ENCODE results near the gene PDRG1.
"Not testable (repeated sequence)": the region's sequence is repeated elsewhere in the genome, so short reads cannot be mapped to it uniquely, and the experiment has no call there.

PDRG1 gene

DNA sequence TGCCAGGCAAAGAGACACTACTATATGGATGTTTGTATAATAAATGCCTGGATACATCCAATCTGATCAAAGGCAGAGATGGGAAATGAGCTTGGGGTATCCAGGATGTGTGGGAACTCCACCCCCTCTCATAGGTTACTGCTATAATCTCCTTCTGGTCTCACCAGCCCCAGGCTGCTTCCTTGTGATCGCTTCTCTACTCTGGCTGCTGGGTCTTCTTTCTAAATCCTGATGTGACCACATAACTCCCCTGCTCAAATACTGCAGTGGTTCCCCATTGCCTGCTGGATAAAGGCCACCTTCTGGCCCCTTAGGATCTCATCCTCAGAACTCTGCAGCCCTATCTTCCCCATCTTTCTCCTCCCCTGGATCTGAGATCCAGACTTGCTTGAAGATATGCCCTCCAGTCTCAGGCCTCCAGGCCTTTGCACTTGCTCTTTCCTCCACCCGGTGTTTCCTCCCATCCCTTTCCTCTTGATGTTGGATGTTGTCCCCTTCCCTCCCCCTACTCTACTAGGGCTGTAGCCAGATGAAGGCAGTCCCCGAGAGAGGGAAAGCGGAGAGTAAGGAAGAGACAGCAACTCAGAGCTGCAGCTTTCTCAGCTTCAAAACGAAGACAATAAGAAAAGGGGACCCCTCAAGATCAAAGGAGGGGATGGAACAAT, 15.3 kb upstream of the PDRG1 start:
- DNase-seq (ENCODE audit: low spot score): no peak

DNA sequence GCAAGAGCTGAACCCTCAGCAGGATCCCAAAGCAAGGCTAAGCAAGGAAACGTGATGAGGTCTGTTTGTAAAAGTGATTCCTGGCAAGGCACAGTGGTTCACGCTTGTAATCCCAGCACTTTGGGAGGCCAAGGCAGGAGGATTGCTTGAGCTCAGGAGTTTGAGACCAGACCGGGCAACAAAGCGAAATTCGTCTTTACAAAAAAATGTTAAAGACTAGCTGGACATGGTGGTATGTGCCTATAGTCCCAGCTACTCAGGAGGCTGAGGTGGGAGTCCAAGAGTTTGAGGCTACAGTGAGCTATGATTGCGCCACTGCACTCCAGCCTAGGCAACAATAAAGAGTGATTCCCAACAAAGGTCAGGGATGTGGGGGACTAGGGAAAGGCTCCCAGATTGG, 12.0 kb upstream of the PDRG1 start:
- DNase-seq (ENCODE audit: low spot score): no peak

DNA sequence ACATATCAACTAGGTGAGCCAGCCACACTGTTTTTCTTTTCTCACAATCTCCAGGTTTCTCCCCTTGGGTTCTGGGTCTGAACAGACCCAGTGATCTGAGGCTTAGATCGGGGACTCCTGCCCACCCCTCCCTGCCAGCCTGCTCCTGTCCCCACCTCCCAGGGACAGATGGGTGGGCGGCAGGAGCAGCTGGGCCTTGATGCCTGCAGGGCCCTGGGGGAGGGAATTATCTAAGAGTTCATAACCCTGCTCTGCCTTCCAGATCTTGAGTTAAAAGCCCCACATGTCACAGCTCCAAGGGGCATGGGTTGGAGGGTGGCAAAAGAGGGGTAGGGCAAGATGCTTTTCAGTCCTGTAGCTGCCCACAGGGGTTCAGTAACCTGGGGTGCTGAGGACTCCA, 10.9 kb upstream of the PDRG1 start:
- DNase-seq (ENCODE audit: low spot score): no peak

DNA sequence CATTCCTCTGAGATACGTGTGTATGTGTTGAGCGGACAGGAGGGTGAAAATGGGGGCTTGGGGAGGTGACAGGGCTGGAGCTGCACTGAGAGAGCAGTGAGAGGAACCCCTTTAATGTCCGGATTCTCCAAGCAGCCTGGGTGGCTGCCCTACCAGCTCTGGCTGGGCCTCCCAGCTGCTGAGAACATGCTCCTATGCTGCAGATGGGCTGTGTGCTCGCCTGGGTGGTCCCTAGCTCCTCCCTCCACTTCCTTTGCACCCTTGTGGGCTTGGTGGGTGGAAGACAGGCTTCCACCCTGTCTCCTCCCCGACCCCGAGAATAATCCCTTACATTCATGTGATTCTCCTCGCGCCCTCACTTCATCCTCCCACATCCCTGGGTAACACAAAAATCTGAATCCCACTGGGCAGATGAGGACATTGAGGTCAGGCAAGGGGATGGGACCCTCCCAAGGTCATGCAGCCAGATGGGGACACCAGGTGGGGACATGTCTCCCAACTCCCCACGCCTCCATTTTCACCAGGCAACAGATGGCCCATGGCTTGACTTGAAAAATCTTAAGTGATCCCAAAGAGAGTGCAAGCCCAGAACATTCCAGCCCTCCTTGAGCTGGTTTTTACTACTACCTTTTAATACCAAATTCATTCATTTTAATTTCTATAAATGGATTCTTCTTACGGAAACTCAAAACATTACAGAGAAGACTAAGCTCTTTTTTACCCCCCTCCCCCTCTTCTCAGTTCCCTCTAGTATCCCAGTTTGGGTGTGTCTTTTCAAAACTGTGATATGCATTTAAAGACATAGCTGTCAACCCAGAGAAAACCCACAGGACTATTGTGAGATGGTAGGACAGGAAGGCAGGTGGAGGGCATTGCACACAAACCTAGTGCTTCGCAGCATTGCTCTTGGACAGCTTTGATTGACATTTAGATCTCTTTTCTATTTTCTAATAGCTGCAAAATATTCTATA, 5.0 kb upstream of the PDRG1 start:
- no peak for DNase-seq (ENCODE audit: low spot score)

DNA sequence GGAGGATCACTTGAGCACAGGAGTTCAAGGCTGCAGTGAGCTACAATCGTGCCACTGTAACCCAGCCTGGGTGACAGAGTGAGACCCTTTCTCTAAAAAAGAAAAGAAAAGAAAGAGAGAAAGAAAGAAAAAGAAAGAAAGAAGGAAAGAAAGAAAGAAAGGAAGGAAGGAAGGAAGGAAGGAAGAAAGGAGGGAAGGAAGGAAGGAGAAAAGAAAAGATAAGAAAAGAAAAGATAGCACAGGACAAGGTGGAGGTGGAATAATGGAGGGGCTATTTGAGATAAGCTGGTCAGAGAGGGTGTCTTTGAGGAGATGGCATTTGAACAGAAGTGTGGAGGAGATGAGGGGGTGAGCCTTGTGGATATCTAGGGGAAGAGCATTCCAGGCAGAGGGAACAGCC, 2.7 kb upstream of the PDRG1 start:
- no peak for DNase-seq (ENCODE audit: low spot score)

DNA sequence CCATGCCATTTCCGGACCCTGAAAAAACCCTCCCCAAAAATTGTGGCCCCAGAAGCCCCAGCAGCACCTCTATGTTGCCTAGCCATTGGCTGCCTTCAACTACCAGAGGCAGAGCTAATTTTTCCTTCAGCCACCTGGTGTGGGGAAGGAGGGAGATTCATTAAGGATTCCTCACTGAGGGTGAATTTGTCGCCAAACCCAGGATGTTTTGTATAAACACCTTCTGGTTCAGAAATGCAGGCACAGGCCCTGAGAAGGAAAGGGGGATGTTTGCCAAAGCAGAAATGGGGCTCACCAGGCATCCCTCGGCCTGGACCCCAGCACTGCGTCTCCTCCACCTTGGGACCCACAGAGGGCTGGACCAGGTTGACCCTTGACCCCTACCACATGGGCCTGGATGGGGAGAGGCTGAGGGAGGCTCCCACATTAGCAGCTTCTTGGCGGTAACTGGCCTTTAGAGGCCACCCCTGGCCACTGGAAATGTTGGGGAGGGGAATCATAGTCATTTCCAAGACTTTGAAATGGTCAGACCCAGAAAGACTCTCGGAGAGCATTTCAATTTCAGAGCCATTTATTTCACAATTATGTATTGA, 1.8 kb upstream of the PDRG1 start:
- DNase-seq (ENCODE audit: low spot score): no peak

DNA sequence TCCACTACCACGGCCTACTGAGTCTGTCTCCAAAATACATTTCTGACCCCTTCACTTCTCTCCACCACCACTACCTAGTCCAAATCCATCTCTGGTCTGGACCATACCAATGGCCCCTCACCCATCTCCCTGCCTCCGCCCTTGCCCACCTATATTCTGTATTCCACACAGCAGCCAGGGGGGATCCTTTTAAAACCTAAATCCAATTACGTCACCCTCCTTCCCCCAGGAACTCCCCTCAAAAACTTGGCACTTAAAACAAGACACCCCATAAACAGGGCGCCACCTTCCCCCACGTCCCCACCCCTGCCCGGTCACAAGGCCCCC, 680 bp downstream of the PDRG1 start:
- no peak for DNase-seq (ENCODE audit: low spot score)

DNA sequence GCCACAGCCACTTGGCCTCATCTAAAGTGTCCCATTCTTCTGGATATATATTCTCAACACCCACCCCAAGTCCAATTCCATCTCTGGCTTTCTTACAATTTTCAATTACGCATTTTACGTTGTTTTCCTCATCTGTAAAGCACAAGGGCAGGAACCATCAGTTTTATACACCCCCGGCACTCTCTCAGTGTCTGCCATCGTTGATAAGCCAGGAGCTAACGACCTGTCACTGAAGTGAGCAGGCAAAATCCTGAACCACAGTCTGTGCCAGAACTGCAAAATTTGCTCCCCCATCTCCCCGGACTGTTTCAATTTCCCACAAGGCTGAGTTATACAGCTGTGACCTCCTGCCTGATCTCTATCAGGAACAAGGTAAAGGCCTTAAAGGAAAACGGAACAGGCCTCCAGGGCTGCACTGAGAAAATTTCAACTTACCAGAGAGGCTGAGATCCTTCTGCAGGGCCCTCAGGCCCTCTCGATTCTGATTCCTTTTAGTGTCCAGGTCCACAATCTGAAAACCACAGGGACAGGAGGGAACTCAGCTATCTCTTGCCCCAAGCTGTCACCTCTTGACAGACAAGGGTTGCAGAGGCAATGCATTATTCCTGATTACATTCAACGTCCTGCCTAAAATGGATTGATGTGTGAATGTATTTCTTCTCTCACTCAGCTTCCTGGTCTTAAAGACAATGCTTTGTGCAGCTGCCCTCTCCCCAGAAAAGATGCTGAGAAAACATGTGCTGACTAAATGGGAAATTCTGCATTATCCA, 1.8 kb downstream of the PDRG1 start:
- no peak for DNase-seq (ENCODE audit: low spot score)

DNA sequence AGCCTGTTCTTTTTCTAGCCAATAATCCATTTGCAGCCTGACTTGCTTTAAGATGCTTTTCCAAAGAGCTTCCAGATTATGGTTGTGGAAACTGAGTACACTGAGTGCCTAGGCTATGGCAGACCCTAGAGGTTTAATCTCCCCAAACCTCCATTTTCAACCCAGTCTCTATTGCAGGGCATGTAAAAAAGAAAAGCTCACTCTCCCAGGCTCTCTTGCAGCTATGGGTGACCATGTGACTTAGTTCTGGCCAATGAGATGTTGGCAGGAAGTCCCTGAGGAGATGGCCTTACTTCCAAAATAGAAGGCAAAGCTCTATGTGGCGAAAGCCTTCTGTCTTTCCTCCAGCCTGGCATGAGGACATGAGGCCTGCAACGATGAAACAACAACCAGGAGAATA, 3.8 kb downstream of the PDRG1 start:
- DNase-seq (ENCODE audit: low spot score): no peak

DNA sequence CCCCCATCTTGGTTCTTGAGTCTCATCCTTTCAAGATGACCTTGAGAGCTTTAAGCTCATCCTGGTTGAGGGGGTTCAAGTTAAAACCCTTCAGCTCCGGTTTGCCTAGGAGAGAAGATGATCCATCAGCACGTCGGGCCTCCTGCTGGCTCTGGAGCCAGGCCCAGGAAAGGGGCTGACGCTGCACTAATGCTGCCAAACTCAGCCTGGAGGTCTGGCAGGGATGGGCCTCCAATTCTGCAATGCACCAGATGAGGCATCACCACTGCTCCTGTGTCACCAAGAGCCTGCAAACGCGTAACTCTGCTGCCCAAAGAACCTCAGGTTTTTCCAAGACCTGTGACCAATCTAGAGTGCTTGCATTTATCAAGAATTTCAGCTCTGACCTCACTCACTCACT, 6.1 kb downstream of the PDRG1 start:
- DNase-seq (ENCODE audit: low spot score): no peak

DNA sequence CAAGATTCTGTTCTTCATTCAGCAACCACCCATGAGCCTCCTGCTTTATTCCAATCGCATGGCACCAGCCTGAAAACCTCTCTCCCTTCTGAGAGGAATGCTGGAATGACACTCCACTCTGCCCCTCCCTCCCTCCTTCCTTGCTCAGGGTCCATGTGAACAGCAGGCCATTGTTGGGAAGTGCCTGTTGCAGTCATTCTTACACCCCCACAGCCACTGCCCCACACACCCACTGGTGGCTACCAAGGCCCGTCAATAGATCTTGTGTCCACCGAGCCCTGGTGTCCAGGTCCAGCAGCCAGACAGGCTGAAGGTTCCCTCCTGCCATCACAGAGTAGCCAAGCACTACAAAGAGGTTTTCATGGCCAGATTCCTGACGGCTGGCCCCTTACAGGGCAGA, 6.5 kb downstream of the PDRG1 start:
- DNase-seq (ENCODE audit: low spot score): no peak

DNA sequence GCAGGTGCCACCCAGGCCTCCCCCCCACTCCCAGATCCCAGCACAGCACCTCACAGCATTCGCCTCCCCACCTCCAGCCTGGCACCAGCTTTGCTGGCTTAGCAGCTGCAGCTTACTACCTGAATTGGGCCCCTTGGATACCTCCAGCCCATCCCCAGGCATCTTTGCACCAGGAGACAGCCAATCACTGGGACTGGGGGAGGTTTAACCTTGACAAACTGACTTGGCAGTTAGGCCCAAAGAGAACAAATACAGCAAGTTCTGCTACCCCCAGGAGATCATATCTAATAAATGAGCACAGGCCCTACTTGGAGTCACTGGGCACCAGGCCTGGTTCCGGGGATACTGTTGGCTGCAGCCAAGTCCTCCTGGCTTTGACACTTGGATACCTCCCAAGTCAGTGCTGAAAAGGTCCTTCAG, 8.8 kb downstream of the PDRG1 start:
- no peak for DNase-seq (ENCODE audit: low spot score)

DNA sequence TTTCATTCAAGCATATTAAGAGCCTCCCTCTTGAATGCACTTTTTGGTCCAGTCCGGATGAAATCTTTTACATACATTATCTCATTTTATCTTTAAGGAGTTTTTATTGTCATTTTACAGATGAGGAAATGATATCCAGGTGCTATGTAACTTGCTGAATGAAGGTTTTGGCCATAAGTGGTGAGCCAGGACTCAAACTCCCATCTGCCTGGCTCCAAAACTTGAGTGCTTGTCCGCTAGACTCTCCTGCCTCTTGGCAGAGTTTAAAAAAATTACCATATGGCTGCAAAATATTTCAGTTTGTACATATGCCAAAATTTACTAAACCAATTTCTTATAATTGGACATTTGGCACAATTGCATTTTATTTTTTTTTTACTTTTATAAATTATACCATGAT, 12.2 kb downstream of the PDRG1 start:
- DNase-seq (ENCODE audit: low spot score): no peak

DNA sequence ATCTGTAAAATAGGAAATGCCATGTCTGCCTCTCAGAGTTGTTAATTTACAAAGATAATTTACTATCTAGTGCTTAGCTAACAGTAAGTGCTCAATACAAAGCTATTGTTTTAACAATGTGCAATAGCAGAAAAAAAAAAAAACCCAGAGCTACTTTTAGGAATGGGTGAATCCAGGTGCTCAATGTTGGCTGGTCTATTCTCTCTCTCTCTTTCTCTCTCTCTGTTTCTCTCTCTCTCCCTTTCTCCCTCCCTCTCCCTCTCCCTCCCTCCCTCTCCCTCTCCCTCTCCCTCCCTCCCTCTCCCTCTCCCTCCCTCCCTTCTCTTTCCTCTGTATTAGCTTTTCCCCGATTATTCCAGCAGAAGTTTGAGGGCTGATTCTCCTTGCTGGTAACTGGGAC, 14.0 kb downstream of the PDRG1 start:
- no peak for DNase-seq (ENCODE audit: low spot score)

DNA sequence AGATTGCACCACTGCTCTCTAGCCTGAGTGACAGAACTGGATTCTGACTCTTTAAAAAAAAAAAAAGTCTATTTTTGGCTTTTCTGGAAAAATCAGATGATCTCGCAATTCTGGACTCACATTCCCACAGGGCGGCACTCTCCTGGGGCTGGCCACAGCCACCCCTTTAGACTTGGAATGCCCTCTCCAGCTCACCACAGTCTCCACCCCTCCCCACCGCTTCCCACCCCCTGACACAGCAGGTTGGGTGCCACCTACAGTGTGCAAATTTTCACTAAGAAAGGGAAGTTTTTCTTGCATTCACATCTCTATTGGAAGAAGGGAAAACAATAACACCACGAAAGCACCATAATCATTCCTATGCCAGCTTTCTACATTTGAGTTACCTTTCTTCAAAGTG, 15.4 kb downstream of the PDRG1 start:
- DNase-seq (ENCODE audit: low spot score): no peak

DNA sequence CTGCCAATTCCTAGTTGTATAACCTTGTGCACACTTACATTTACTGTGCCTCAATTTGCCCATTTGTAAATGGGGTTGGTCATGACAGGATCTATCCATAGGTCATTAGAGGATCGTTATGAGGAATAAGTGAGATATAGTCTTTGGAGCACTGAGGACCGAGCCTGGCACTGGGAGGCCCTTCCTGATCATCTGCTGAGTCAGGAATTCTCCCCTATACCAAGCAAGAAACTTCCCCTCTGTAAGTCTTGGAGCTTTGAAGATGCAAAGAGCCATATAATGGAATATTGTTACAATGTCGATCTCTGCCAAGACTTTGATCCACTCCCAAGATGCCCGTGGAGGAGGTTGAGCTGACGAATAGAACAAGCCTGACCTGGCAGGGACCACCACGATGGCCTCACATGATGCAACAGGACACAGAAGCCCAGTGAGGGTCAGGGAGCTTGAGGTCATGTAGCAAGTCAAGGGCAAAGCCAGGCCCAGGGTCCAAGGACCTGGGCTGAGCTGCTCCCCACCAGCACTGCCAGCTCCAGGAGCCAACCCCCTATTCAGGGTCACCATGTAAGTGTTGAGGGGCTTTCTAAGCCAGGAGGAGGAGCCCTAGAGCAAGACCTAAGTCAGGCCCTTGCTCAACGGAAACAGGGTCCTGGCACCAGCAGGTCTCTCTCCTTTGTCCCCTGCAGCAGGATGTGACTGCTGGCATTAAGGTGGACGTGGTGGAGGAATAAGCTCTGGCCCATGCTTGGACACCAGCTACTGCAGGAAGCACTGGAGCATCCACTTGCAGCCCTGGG, 16.7 kb downstream of the PDRG1 start:
- no peak for DNase-seq (ENCODE audit: low spot score)

DNA sequence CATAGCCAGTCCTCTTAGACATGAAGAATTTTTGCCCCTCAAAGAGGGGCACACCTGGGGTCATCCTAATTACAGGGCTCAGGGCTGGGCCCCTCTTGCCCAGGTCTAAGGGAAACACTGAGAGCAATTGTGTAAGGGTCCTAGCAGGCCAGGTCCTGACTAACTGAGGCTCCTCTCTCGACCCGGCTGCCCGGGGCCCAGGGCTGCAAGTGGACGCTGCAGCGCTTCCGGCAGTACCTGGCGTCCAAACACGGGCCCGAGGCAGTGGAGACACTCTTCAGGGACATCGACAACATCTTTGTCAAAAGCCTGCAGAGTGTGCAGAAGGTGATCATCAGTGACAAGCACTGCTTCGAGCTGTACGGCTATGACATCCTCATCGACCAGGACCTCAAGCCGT, 17.4 kb downstream of the PDRG1 start:
- no peak for DNase-seq (ENCODE audit: low spot score)

DNA sequence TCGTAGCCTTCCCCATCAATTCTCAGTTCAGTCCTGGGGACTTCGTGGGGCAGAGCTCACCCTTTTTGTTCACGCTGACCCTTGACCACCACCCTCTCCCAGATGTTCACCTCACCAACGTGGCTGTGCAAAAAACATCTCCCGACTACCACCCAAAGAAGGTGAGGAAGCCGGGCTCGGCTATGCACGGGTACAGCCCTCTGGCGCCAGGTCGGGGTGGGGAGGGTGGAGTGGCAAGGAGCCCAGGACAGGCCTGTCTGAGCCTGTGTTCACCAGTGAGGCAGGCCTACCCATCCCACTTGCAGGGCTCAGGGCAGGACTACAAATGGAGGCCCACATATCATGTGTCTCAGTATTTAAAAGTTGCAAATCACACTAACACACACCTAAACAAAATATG, 18.1 kb downstream of the PDRG1 start:
- DNase-seq (ENCODE audit: low spot score): no peak

DNA sequence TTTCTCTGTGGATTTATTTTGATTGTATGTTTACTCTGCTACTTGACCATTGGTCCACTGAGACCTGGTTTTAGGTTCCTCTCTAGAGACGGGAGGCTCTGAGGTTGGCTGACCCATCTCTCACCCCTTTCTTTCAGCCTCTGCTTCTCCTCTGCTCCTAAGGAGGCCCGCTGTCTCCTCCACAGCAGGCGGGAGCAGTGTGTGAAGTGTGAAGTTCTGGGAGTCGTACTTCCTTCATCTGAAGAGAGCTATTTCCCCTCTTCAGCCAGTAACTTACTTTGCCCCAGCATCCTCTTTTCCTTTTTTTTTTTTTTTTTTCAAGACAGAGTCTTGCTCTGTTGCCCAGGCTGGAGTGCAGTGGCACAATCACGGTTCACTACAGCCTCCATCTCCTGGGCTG, 21.1 kb downstream of the PDRG1 start:
- no peak for DNase-seq (ENCODE audit: low spot score)

DNA sequence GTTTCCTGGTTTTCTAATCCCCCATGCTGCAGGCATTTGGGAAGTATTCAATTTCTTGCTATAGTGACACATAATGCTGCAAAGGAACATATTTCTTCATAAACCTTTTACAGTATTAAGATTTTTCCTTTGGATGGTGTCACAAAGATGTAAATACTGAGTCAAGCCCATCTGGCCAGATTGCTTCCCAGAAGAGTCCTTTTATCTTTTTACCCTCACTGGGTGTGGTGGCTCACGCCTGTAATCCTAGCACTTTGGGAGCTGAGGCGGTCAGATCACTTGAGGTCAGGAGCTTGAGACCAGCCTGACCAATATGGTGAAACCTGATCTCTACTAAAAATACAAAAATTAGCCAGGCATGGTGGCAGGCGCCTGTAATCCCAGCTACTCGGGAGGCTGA, 22.2 kb downstream of the PDRG1 start:
- not testable (repeated sequence) for DNase-seq (ENCODE audit: low spot score)

DNA sequence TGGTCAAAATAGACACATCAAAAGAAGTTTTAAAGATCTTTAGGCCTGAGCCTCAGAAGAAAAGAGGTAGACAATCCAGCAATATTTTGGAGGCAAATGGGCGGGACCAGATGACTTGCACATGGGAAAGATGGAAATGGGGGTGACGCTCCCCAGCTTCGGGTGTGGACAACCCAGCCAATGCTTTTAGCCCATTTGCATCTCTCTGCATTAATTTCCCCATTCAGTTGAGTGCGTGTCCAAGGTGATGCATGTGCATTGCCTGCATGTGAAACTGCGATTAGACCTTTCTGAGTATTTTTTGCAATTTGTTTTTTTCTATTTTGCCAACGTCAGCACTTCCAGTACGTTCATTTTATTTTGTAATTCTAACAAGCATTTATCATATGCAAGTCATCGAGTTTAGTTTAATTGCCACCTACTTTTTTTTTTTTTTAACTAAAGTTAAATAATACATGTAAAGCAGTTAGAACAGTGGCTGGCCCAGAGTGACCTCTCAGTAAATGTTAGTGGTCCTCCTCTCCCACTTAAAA, 24.2 kb downstream of the PDRG1 start:
- no peak for DNase-seq (ENCODE audit: low spot score)

Measured in activated CD4-positive, alpha-beta T cell treated with anti-CD3 and anti-CD28 coated beads, Interleukin-2, Interleukin-4, amounts not matched to agents 100 ng/mL and 50 ng/mL, durations not matched to agents 16 hours and 8 hours (primary cell).